Measurements from ENCODE around the gene LRRC3.

DNA sequence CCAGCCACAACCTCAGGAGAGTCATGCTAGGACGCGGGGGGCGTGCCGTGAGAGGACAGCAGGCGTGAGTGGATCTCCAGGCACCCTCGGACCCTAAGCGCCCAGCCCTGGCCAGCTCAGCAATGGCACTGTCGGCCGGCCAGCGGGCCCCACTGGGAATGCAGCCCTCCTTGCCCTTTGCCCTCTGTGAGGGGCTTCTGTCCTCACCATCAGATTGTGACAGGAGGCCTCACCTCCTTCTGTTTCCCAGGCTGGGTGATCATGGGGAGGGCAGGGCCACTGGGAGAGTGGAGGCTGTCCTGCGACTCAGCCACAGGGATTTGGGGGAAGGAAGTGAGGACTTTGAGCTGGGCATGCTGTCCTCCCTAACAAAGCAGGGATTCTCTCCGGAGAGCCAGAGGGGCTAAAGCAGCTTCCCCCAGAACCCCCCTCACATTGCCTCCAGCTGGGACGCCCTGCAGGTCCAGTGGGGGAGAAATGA lies 6.6 kb upstream of the LRRC3 start:
- TF ChIP-seq ZNF704 (tag by site-specific recombination; IDR thresholded peaks at IDR 0.05) (no peak), ZNF830 (tag by site-specific recombination; IDR thresholded peaks at IDR 0.05; ENCODE audit: low read depth) (no peak), ZNF768 (tag by site-specific recombination; IDR thresholded peaks at IDR 0.05) (no peak), ZNF394 (tag by site-specific recombination; IDR thresholded peaks at IDR 0.05; ENCODE audit: borderline replicate concordance) (no peak), KLF1 (tag by site-specific recombination; IDR thresholded peaks at IDR 0.05) (no peak), ZNF561 (tag by site-specific recombination; IDR thresholded peaks at IDR 0.05; ENCODE audit: borderline replicate concordance) (no peak), ZNF558 (tag by site-specific recombination; IDR thresholded peaks at IDR 0.05) (no peak), ZFP41 (tag by site-specific recombination; IDR thresholded peaks at IDR 0.05; ENCODE audit: borderline replicate concordance) (no peak), ZNF791 (tag by site-specific recombination; IDR thresholded peaks at IDR 0.05) (no peak), ZNF274 (IDR thresholded peaks at IDR 0.05; ENCODE audit: low read length) (no peak), ZNF274 (tag by site-specific recombination; IDR thresholded peaks at IDR 0.05; ENCODE audit: borderline replicate concordance) (no peak), ZNF266 (tag by site-specific recombination; IDR thresholded peaks at IDR 0.05; ENCODE audit: low read depth) (no peak), ZNF292 (tag by site-specific recombination; IDR thresholded peaks at IDR 0.05; ENCODE audit: borderline replicate concordance, low read depth) (no peak), ZNF48 (tag by site-specific recombination; IDR thresholded peaks at IDR 0.05) (no peak)
- TF ChIP-seq, protein P1, sequence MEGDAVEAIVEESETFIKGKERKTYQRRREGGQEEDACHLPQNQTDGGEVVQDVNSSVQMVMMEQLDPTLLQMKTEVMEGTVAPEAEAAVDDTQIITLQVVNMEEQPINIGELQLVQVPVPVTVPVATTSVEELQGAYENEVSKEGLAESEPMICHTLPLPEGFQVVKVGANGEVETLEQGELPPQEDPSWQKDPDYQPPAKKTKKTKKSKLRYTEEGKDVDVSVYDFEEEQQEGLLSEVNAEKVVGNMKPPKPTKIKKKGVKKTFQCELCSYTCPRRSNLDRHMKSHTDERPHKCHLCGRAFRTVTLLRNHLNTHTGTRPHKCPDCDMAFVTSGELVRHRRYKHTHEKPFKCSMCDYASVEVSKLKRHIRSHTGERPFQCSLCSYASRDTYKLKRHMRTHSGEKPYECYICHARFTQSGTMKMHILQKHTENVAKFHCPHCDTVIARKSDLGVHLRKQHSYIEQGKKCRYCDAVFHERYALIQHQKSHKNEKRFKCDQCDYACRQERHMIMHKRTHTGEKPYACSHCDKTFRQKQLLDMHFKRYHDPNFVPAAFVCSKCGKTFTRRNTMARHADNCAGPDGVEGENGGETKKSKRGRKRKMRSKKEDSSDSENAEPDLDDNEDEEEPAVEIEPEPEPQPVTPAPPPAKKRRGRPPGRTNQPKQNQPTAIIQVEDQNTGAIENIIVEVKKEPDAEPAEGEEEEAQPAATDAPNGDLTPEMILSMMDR (tag by site-specific recombination; IDR thresholded peaks at IDR 0.05), result no peak

All from HEK293 (cell line).